H1 (cell line): ENCODE results near the gene RAMACL. TPM values are rescaled to one million over a fixed set of nuclear protein-coding genes. Genes with fewer than 3 reads are reported as not detected.

Source experiments
- CTCF ChIA-PET: fragments of 300-600 bp; sonication (Branson Sonifier 250); formaldehyde crosslinking; loops from one replicate; lab custom pipeline; 2021; ENCODE audit not compliant: partially characterized antibody; lab: Charles Lee
- POLR2A ChIA-PET: fragments of 300-600 bp; sonication (Branson Sonifier 250); formaldehyde crosslinking; loops from one replicate; lab custom pipeline; 2021; ENCODE audit warnings: inconsistent platforms; ENCODE audit not compliant: partially characterized antibody; lab: Charles Lee
- DNase-seq, 2 experiments: peaks; one replicate each; pipeline versions ENCODE4 v3.0.0 to v3.0.0-alpha.2; 2010 to 2022; ENCODE audit warnings: low spot score in 2 of 2, low read depth in 1 of 2, mixed read lengths in 1 of 2
- FAIRE-seq: peaks from 2 replicates; lab custom pipeline; 2011; peaks lifted over from hg19 to GRCh38; lab: Jason Lieb, UNC
- H2AFZ ChIP-seq: 2 replicates; pipeline ENCODE4 v1.8.1; 2012; ENCODE audit warnings: low read length, inconsistent platforms
- H2AK5ac ChIP-seq: 2 replicates; pipeline ENCODE4 v1.6.1; 2013; ENCODE audit warnings: low read depth, low read length
- H2BK120ac ChIP-seq: replicated peaks from 2 replicates; pipeline ENCODE3; 2013; ENCODE audit warnings: low read depth, low read length, inconsistent platforms
- H2BK12ac ChIP-seq: 2 replicates; pipeline ENCODE4 v1.6.1; 2013; ENCODE audit warnings: low read depth, low read length
- H2BK15ac ChIP-seq: 2 replicates; pipeline ENCODE4 v1.6.1; 2013; ENCODE audit warnings: low read length
- H2BK20ac ChIP-seq: 2 replicates; pipeline ENCODE4 v1.6.1; 2013; ENCODE audit warnings: low read length
- H2BK5ac ChIP-seq: 2 replicates; pipeline ENCODE4 v1.6.1; 2013; ENCODE audit warnings: low read depth, low read length
- H3K14ac ChIP-seq: 2 replicates; pipeline ENCODE4 v1.6.1; 2013; ENCODE audit warnings: inconsistent platforms; ENCODE audit not compliant: insufficient read length
- H3K18ac ChIP-seq: 2 replicates; pipeline ENCODE4 v1.6.1; 2013; ENCODE audit warnings: low read length; ENCODE audit errors: extremely low read depth
- H3K23ac ChIP-seq: 2 replicates; pipeline ENCODE4 v1.6.1; 2013; ENCODE audit warnings: inconsistent platforms; ENCODE audit not compliant: insufficient read length
- H3K23me2 ChIP-seq: 2 replicates; pipeline ENCODE4 v1.6.1; 2013; ENCODE audit warnings: low read depth, low read length
- H3K27ac ChIP-seq: 2 replicates; pipeline ENCODE4 v1.6.1; 2011; ENCODE audit warnings: low read depth, low read length, inconsistent platforms
- H3K27me3 ChIP-seq, 4 experiments: replicated peaks in 1 of 4; 1 replicate in 1 of 4; 2 replicates in 3 of 4; pipeline versions ENCODE4 v1.6.1 to v1.8.1; 2011 to 2013; ENCODE audit warnings: low read length in 3 of 4, mild to moderate bottlenecking in 3 of 4, inconsistent platforms in 2 of 4, mixed read lengths in 2 of 4, moderate library complexity in 1 of 4; ENCODE audit not compliant: control insufficient read depth in 3 of 4, insufficient read depth in 3 of 4; ENCODE audit errors: extremely low read depth in 1 of 4
- H3K36me3 ChIP-seq, 4 experiments: 2 replicates each; pipeline versions ENCODE4 v1.6.1 to v1.8.1; 2011 to 2013; ENCODE audit warnings: mild to moderate bottlenecking in 4 of 4, low read length in 3 of 4, moderate library complexity in 2 of 4, control low read depth in 1 of 4, inconsistent platforms in 1 of 4; ENCODE audit not compliant: insufficient read depth in 4 of 4, control insufficient read depth in 2 of 4
- H3K4ac ChIP-seq: replicated peaks from 2 replicates; pipeline ENCODE3; 2013; ENCODE audit warnings: low read length, low read depth, mixed read lengths, inconsistent platforms; ENCODE audit not compliant: insufficient read length
- H3K4me1 ChIP-seq, 4 experiments: replicated peaks in 1 of 4; 1 replicate in 1 of 4; 2 replicates in 3 of 4; pipeline versions ENCODE4 v1.6.1 to v1.8.1; 2011 to 2013; ENCODE audit warnings: low read length in 3 of 4, inconsistent platforms in 2 of 4, mixed read lengths in 1 of 4; ENCODE audit not compliant: insufficient read depth in 4 of 4, control insufficient read depth in 3 of 4
- H3K4me2 ChIP-seq, 2 experiments: 2 replicates each; pipeline versions ENCODE4 v1.6.1 to v1.8.1; 2011 to 2013; ENCODE audit warnings: low read depth in 2 of 2, low read length in 2 of 2, control low read depth in 1 of 2, inconsistent platforms in 1 of 2, mild to moderate bottlenecking in 1 of 2; ENCODE audit not compliant: insufficient read depth in 1 of 2
- H3K4me3 ChIP-seq, 4 experiments: fragments of 200-600, 300-600 bp in 1 of 4; sonication (generic), shearing (Covaris generic), sonication (Bioruptor Twin) in 1 of 4; 2 replicates each; pipeline versions ENCODE4 v1.5.1 to v1.8.1; 2011 to 2016; ENCODE audit warnings: low read length in 4 of 4, low read depth in 3 of 4, control low read depth in 2 of 4, inconsistent platforms in 2 of 4, mild to moderate bottlenecking in 2 of 4, mixed read lengths in 1 of 4, moderate library complexity in 1 of 4; ENCODE audit not compliant: insufficient read depth in 2 of 4; ENCODE audit errors: extremely low read depth in 1 of 4
- H3K56ac ChIP-seq: replicated peaks from 2 replicates; pipeline ENCODE3; 2013; ENCODE audit warnings: low read depth, mild to moderate bottlenecking, mixed read lengths, low read length, inconsistent platforms; ENCODE audit not compliant: insufficient read length
- H3K79me1 ChIP-seq: 2 replicates; pipeline ENCODE4 v1.6.1; 2013; ENCODE audit warnings: low read depth, low read length, control low read depth
- H3K79me2 ChIP-seq, 2 experiments: 2 replicates each; pipeline versions ENCODE4 v1.6.1 to v1.8.1; 2012 to 2013; ENCODE audit warnings: low read length in 2 of 2, mild to moderate bottlenecking in 2 of 2, inconsistent platforms in 1 of 2; ENCODE audit not compliant: insufficient read depth in 2 of 2, control insufficient read depth in 1 of 2
- H3K9ac ChIP-seq, 4 experiments: replicated peaks in 1 of 4; 1 replicate in 1 of 4; 2 replicates in 3 of 4; pipeline versions ENCODE4 v1.6.1 to v1.8.1; 2011 to 2013; ENCODE audit warnings: low read depth in 3 of 4, low read length in 3 of 4, control low read depth in 2 of 4, mild to moderate bottlenecking in 2 of 4, moderate library complexity in 2 of 4, inconsistent platforms in 1 of 4; ENCODE audit errors: extremely low read depth in 1 of 4
- H3K9me3 ChIP-seq, 2 experiments: 2 replicates each; pipeline versions ENCODE4 v1.6.1 to v1.8.1; 2012 to 2013; ENCODE audit warnings: mild to moderate bottlenecking in 2 of 2, moderate library complexity in 2 of 2, control low read depth in 1 of 2, inconsistent platforms in 1 of 2, low read depth in 1 of 2, low read length in 1 of 2, mixed read lengths in 1 of 2; ENCODE audit not compliant: insufficient read depth in 2 of 2
- H4K20me1 ChIP-seq, 2 experiments: replicated peaks in 1 of 2; 2 replicates each; pipeline versions ENCODE3 to v1.8.1; 2011 to 2013; ENCODE audit warnings: inconsistent platforms in 2 of 2, low read length in 2 of 2, mild to moderate bottlenecking in 1 of 2; ENCODE audit not compliant: insufficient read depth in 2 of 2, control insufficient read depth in 1 of 2
- H4K5ac ChIP-seq: 2 replicates; pipeline ENCODE4 v1.6.1; 2013; ENCODE audit warnings: low read length, low read depth, mixed read lengths, inconsistent platforms; ENCODE audit not compliant: insufficient read length
- H4K8ac ChIP-seq: 2 replicates; pipeline ENCODE4 v1.8.0; 2013; ENCODE audit warnings: mild to moderate bottlenecking, moderate library complexity, low read length, inconsistent platforms; ENCODE audit not compliant: insufficient read depth; ENCODE audit errors: extremely low read depth
- H4K91ac ChIP-seq: replicated peaks from 2 replicates; pipeline ENCODE3; 2013; ENCODE audit warnings: low read length, mixed read lengths, inconsistent platforms; ENCODE audit not compliant: insufficient read length
- EZH2 ChIP-seq: fragments of 200-600 bp; sonication (generic); IDR thresholded peaks from 2 replicates; pipeline ENCODE4 v1.7.1; 2012; ENCODE audit warnings: low read depth, mild to moderate bottlenecking, moderate library complexity, low read length, inconsistent platforms; ENCODE audit not compliant: severe bottlenecking
- NANOG ChIP-seq: IDR thresholded peaks from 2 replicates; pipeline ENCODE4 v1.6.1; 2011; ENCODE audit warnings: low read length, low read depth, mild to moderate bottlenecking, inconsistent platforms; ENCODE audit not compliant: insufficient read depth, poor library complexity, severe bottlenecking
- NRF1 ChIP-seq: IDR thresholded peaks from 2 replicates; pipeline ENCODE4 v1.6.1; 2011; ENCODE audit warnings: mild to moderate bottlenecking, low read depth, low read length, improper control_type of control experiment
- SP2 ChIP-seq: IDR thresholded peaks from 2 replicates; pipeline ENCODE4 v1.6.1; 2012; ENCODE audit warnings: mild to moderate bottlenecking, low read length, inconsistent platforms
- TAF1 ChIP-seq: IDR thresholded peaks from 2 replicates; pipeline ENCODE4 v1.6.1; 2011; ENCODE audit warnings: mild to moderate bottlenecking, low read depth, low read length
- WGBS, 2 experiments: shearing (Covaris generic) in 1 of 2; methylation state at CpG; one replicate each; pipeline versions ENCODE4 v1.1.6 to v1.1.7; 2013 to 2015; ENCODE audit warnings: low lambda C conversion rate in 2 of 2, mixed read lengths in 2 of 2, inconsistent platforms in 1 of 2, low coverage in 1 of 2, missing lambda C conversion rate in 1 of 2; ENCODE audit not compliant: insufficient replicate concordance in 2 of 2, insufficient coverage in 1 of 2, insufficient read length in 1 of 2; ENCODE audit errors: extremely low coverage in 1 of 2, missing lambda C conversion rate in 1 of 2; 5-methylcytosine and 5-hydroxymethylcytosine counted together
- polyA plus RNA-seq, 7 experiments: library from polyadenylated mRNA; depleted of rRNA in 3 of 7; stranded (reverse) in 5 of 7; unstranded in 2 of 7; fragments of >200 nt in 5 of 7; fragments of 200-250 nt in 2 of 7; gene quantifications; 1 replicate in 5 of 7; 2 replicates in 1 of 7; 4 replicates in 1 of 7; pipeline versions ENCODE4 v1.2.1 to v1.2.3, GENCODE V29; 2011 to 2013; ENCODE audit warnings: missing spikeins in 2 of 7, mixed read lengths in 2 of 7
- total RNA-seq: library from RNA; stranded (reverse); fragmentation: NEBNext Ultra II Directional; extraction: Animal tissue kit (Norgen Biotek cat#: 25700); gene quantifications from 2 replicates; pipeline ENCODE4 v1.2.1, GENCODE V29; 2021
- TF ChIP-seq, protein P1 (sequence below): IDR thresholded peaks from 2 replicates; pipeline ENCODE4 v1.6.1; 2012; ENCODE audit warnings: inconsistent platforms
- TF ChIP-seq, protein P2 (sequence below): IDR thresholded peaks from 2 replicates; pipeline ENCODE4 v1.6.1; 2012; ENCODE audit warnings: inconsistent platforms

Gene RAMACL
- total and polyA plus RNA-seq, 2 of the 8 experiments (the other 6 are each of a cell fraction or from before 2014, with no cell fraction given), result 0.23 to 0.97 TPM

DNA sequence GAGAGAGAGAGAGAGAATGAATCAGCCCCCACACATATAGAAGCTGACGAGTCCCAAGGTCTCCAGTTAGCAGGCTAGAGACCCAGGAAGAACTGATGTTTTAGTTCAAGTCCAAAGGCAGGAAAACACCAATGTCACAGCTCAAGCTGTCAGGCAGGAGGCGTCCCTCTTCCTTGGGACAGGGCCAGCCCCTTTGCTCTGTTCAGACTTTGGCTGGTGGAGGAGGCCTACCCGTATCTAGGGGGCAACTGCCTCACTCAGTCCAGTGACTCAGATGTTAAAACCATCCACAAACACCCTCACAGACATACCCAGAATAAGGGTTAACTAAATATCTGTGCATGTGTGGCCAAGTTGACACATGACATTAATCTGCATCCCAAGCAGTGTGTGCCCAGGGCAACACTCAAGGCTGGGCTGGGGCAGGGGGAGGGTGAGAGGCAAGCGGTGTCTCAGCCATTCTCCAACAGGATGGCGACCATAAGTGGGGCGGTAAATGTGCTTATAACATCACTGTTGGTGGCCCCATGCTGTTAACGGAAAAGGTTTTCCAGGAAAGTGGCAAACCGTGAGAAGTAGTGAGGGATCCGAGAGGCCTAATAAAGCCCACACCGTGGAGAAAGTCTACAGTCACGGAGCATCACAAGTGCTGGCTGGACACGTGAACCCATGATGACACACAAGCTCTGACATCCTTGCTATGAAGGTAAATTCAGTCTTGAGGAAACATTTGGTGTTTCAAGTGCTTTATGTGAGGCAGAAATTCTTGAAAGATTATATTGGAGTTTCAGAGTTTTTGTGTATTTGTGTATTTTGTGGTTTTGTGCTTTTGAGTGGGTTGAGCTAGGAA, 28.1 kb downstream of the RAMACL start:
- H4K20me1 ChIP-seq, result peaks cover 3 to 7% of the 10 kb centered on the region in 2 experiments
- H3K14ac ChIP-seq, result no peak overlapping the region
- no peaks in the 10 kb centered on the region for H3K36me3 ChIP-seq
- H3K79me1 ChIP-seq, result peaks cover 5% of the 10 kb centered on the region
- H3K23ac ChIP-seq, result no peak overlapping the region
- CTCF ChIA-PET, result no interaction called here
- H2BK5ac ChIP-seq, result no peak overlapping the region
- H3K4ac ChIP-seq, result no peak overlapping the region
- no peak overlapping the region for H2BK12ac ChIP-seq
- H3K56ac ChIP-seq, result no peak overlapping the region
- no peak overlapping the region for H2BK120ac ChIP-seq
- H3K4me3 ChIP-seq, result no peak overlapping the region
- no peak for DNase-seq
- H3K79me2 ChIP-seq, result peaks cover 3 to 45% of the 10 kb centered on the region in 2 experiments; a peak in 3 of 4 replicates
- FAIRE-seq, result no peak
- H4K8ac ChIP-seq, result no peak overlapping the region
- H3K23me2 ChIP-seq, result no peaks in the 10 kb centered on the region
- no peaks in the 10 kb centered on the region for H3K27me3 ChIP-seq
- H2BK15ac ChIP-seq, result no peak overlapping the region
- no peak overlapping the region for H4K91ac ChIP-seq
- H2AFZ ChIP-seq, result no peak overlapping the region
- no peak overlapping the region for H4K5ac ChIP-seq
- H2BK20ac ChIP-seq, result no peak overlapping the region
- no peak overlapping the region for H2AK5ac ChIP-seq
- no peak overlapping the region for H3K4me2 ChIP-seq
- H3K18ac ChIP-seq, result no peak overlapping the region
- POLR2A ChIA-PET, result no interaction called here
- WGBS, 2 experiments, result 87% methylated on average over 12 of the region's 12 CpGs; no CpG with 5 or more reads in 1 of the 2 experiments
- TF ChIP-seq, protein P1, sequence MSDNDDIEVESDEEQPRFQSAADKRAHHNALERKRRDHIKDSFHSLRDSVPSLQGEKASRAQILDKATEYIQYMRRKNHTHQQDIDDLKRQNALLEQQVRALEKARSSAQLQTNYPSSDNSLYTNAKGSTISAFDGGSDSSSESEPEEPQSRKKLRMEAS, result no peak
- no peak for TF ChIP-seq NRF1
- TF ChIP-seq TAF1, result no peak
- TF ChIP-seq EZH2, result no peak
- no peak for TF ChIP-seq SP2
- TF ChIP-seq, protein P2, sequence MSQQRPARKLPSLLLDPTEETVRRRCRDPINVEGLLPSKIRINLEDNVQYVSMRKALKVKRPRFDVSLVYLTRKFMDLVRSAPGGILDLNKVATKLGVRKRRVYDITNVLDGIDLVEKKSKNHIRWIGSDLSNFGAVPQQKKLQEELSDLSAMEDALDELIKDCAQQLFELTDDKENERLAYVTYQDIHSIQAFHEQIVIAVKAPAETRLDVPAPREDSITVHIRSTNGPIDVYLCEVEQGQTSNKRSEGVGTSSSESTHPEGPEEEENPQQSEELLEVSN, result no peak
- no peak for TF ChIP-seq NANOG
- H3K9ac ChIP-seq, result no peak overlapping the region
- H3K4me1 ChIP-seq, result peaks cover 0 to 10% (median 1%) of the 10 kb centered on the region in 4 experiments; a peak in 5 of 7 replicates
- H3K9me3 ChIP-seq, result no peaks in the 10 kb centered on the region
- H3K27ac ChIP-seq, result no peak overlapping the region
